ENCODE measurements around the gene BICD2. TPM values are rescaled to one million over a fixed set of nuclear protein-coding genes. Genes with fewer than 3 reads are reported as not detected.

BICD2 gene
- polyA plus RNA-seq, 1 donor from 2014 or later: 22.4 TPM

- peaks cover 3% of the 10 kb centered on the region for H4K20me1 ChIP-seq (ENCODE audit: insufficient read depth)
- H3K36me3 ChIP-seq (ENCODE audit: insufficient read depth, low read length): no peaks in the 10 kb centered on the region
- peak overlapping the region; percentile 82 for H3K9ac ChIP-seq (ENCODE audit: low read length)
- TF ChIP-seq CTCF (IDR thresholded peaks at IDR 0.05; ENCODE audit: poor library complexity, severe bottlenecking): no peak
- TF ChIP-seq RAD21 (conservative IDR thresholded peaks at IDR 0.05): no peak
- no peak for TF ChIP-seq POLR2AphosphoS5 (IDR thresholded peaks at IDR 0.05)
- H3K4me2 ChIP-seq (ENCODE audit: low read length): peak overlapping the region; percentile 40
- no peaks in the 10 kb centered on the region for H3K9me3 ChIP-seq (ENCODE audit: low read length)
- no peaks in the 10 kb centered on the region for H3K27me3 ChIP-seq (ENCODE audit: insufficient read depth, low read depth, low read length)
- no peaks in the 10 kb centered on the region for H3K9me2 ChIP-seq (ENCODE audit: insufficient read depth, low read length)
- H3K4me3 ChIP-seq (ENCODE audit: low read length): peak overlapping the region; percentile 97
- peak overlapping the region; percentile 72 for H3K27ac ChIP-seq (ENCODE audit: low read length)
- peak overlapping the region; percentile 51 for H2AFZ ChIP-seq (ENCODE audit: low read depth, low read length)
- peaks cover 9% of the 10 kb centered on the region for H3F3A ChIP-seq (ENCODE audit: insufficient read depth, low read length, poor library complexity, severe bottlenecking)
- peaks cover 48% of the 10 kb centered on the region for H3K79me2 ChIP-seq (replicated peaks; ENCODE audit: insufficient read depth, low read length)
Measured at GRCh38 chr9:92763721-92764380, 782 bp downstream of the BICD2 start.

- H3K36me3 ChIP-seq (ENCODE audit: insufficient read depth, low read length): no peaks in the 10 kb centered on the region
- H3K4me3 ChIP-seq (ENCODE audit: low read length): peak overlapping the region; percentile 97
- H3K9ac ChIP-seq (ENCODE audit: low read length): peak overlapping the region; percentile 82
- peaks cover 9% of the 10 kb centered on the region for H3F3A ChIP-seq (ENCODE audit: insufficient read depth, low read length, poor library complexity, severe bottlenecking)
- H3K79me2 ChIP-seq (replicated peaks; ENCODE audit: insufficient read depth, low read length): peaks cover 48% of the 10 kb centered on the region
- no peaks in the 10 kb centered on the region for H3K27me3 ChIP-seq (ENCODE audit: insufficient read depth, low read depth, low read length)
- H3K4me2 ChIP-seq (ENCODE audit: low read length): peak overlapping the region; percentile 40
- TF ChIP-seq TAF1 (IDR thresholded peaks at IDR 0.05; ENCODE audit: low read depth): no peak
- no peak for TF ChIP-seq CTCF (IDR thresholded peaks at IDR 0.05; ENCODE audit: poor library complexity, severe bottlenecking)
- no peak for TF ChIP-seq RAD21 (conservative IDR thresholded peaks at IDR 0.05)
- no peak for TF ChIP-seq MXI1 (conservative IDR thresholded peaks at IDR 0.05; ENCODE audit: poor library complexity, severe bottlenecking)
- TF ChIP-seq REST (IDR thresholded peaks at IDR 0.05; ENCODE audit: borderline replicate concordance): no peak
- TF ChIP-seq SMC3 (conservative IDR thresholded peaks at IDR 0.05; ENCODE audit: poor library complexity): no peak
- no peak for TF ChIP-seq POLR2AphosphoS5 (IDR thresholded peaks at IDR 0.05)
- no peak for TF ChIP-seq EZH2 (IDR thresholded peaks at IDR 0.05; ENCODE audit: borderline replicate concordance, insufficient read depth, low read length, poor library complexity, severe bottlenecking)
- no peak overlapping the region for H2AFZ ChIP-seq (ENCODE audit: low read depth, low read length)
- H3K9me3 ChIP-seq (ENCODE audit: low read length): no peaks in the 10 kb centered on the region
- no peak overlapping the region for H3K27ac ChIP-seq (ENCODE audit: low read length)
- no peaks in the 10 kb centered on the region for H3K9me2 ChIP-seq (ENCODE audit: insufficient read depth, low read length)
- peaks cover 3% of the 10 kb centered on the region for H4K20me1 ChIP-seq (ENCODE audit: insufficient read depth)
Measured at GRCh38 chr9:92762781-92763708, 1.6 kb downstream of the BICD2 start.

All from neural cell (in vitro differentiated cells).